WERI-Rb-1 (cell line): ENCODE data around the gene TASP1.
"Not testable (repeated sequence)": the region's sequence is repeated elsewhere in the genome, so short reads cannot be mapped to it uniquely, and the experiment has no call there.

ENCODE experiments used
- DNase-seq: peaks from one replicate; pipeline ENCODE4 v3.0.0-alpha.2; 2020
- H3K27ac ChIP-seq: fragments of 250-450 bp; sonication (Bioruptor Pico); 2 replicates; pipeline ENCODE4 v1.5.1; 2020; ENCODE audit warnings: mild to moderate bottlenecking, moderate library complexity
- H3K27me3 ChIP-seq: fragments of 250-450 bp; sonication (Bioruptor Pico); 2 replicates; pipeline ENCODE4 v1.5.1; 2021; ENCODE audit warnings: mild to moderate bottlenecking, low read depth, moderate library complexity; ENCODE audit not compliant: insufficient read depth, severe bottlenecking
- H3K36me3 ChIP-seq: fragments of 250-450 bp; sonication (Bioruptor Pico); 2 replicates; pipeline ENCODE4 v1.5.1; 2020; ENCODE audit warnings: mild to moderate bottlenecking, moderate library complexity
- H3K4me3 ChIP-seq: 2 replicates; pipeline ENCODE4 v1.5.1; 2011; ENCODE audit warnings: low read depth, mild to moderate bottlenecking, control low read depth, low read length
- H3K9me3 ChIP-seq: fragments of 250-450 bp; sonication (Bioruptor Pico); 2 replicates; pipeline ENCODE4 v1.5.1; 2021; ENCODE audit warnings: mild to moderate bottlenecking, moderate library complexity; ENCODE audit not compliant: severe bottlenecking
- CTCF ChIP-seq: IDR thresholded peaks from 2 replicates; pipeline ENCODE4 v1.5.1; 2011; ENCODE audit warnings: low read depth, mild to moderate bottlenecking, control low read depth, inconsistent platforms, low read length

TASP1 gene

GRCh38 chr20:13644010-13644409 is 5.3 kb upstream of the TASP1 start:
- Histone ChIP-seq H3K27ac (no peak overlapping the region), H3K4me3 (no peak overlapping the region), H3K9me3 (no peaks in the 10 kb centered on the region), H3K27me3 (no peaks in the 10 kb centered on the region), H3K36me3 (no peaks in the 10 kb centered on the region)
- TF ChIP-seq CTCF: no peak
- DNase-seq: no peak

GRCh38 chr20:13639150-13639497 is 392 bp upstream of the TASP1 start:
- Histone ChIP-seq H3K4me3 (peak overlapping the region; percentile 66), H3K27me3 (no peaks in the 10 kb centered on the region), H3K9me3 (no peaks in the 10 kb centered on the region), H3K27ac (peak overlapping the region; percentile 16; the same call in 1 of the 2 replicates), H3K36me3 (peaks cover 3% of the 10 kb centered on the region; the same call in 1 of the 2 replicates)
- TF ChIP-seq CTCF: no peak
- no peak for DNase-seq

GRCh38 chr20:13638162-13638495 is 603 bp downstream of the TASP1 start:
- H3K4me3 ChIP-seq: peak overlapping the region; percentile 66
- H3K36me3 ChIP-seq: peaks cover 3% of the 10 kb centered on the region; the same call in 1 of the 2 replicates
- H3K27me3 ChIP-seq: no peaks in the 10 kb centered on the region
- H3K9me3 ChIP-seq: no peaks in the 10 kb centered on the region
- DNase-seq: no peak
- H3K27ac ChIP-seq: peak overlapping the region; percentile 69
- TF ChIP-seq CTCF: no peak

- H3K36me3 ChIP-seq: 0 out of 2 replicates have a peak, but pooled peaks cover 3% of the 10 kb centered on the region
- H3K27me3 ChIP-seq: no peaks in the 10 kb centered on the region
- no peak overlapping the region for H3K4me3 ChIP-seq
- no peak for DNase-seq
- no peak for TF ChIP-seq CTCF
- H3K27ac ChIP-seq: no peak overlapping the region
- H3K9me3 ChIP-seq: no peaks in the 10 kb centered on the region
Measured at GRCh38 chr20:13632431-13632830, 6.3 kb downstream of the TASP1 start.

GRCh38 chr20:13627525-13627924 is 11.2 kb downstream of the TASP1 start:
- not testable (repeated sequence) for H3K9me3 ChIP-seq, H3K36me3 ChIP-seq, DNase-seq

GRCh38 chr20:13626724-13627123 is 12.0 kb downstream of the TASP1 start:
- H3K27ac ChIP-seq: no peak overlapping the region
- no peaks in the 10 kb centered on the region for H3K27me3 ChIP-seq
- 0 out of 2 replicates have a peak, but pooled peaks cover 3% of the 10 kb centered on the region for H3K36me3 ChIP-seq
- no peaks in the 10 kb centered on the region for H3K9me3 ChIP-seq
- DNase-seq: no peak
- no peak for TF ChIP-seq CTCF
- no peak overlapping the region for H3K4me3 ChIP-seq

More at GRCh38 chr20:13627525-13627924, 11.2 kb downstream of the TASP1 start:
- H3K27me3 ChIP-seq, H3K27ac ChIP-seq, H3K4me3 ChIP-seq: not testable (repeated sequence)
